Vagina (tissue), 2 donors: ENCODE data around the gene CDH4.

Source experiments
- CTCF ChIP-seq, 3 experiments: fragments of 450-650 bp in 2 of 3; fragments of 200-600 bp in 1 of 3; sonication (generic) in 1 of 3; IDR thresholded peaks; one replicate each; pipeline ENCODE4 v1.5.1; 2017 to 2019; ENCODE audit warnings: antibody characterized with exemption in 3 of 3, mild to moderate bottlenecking in 2 of 3, moderate library complexity in 2 of 3
- POLR2A ChIP-seq, 2 donors: fragments of 450-650 bp; IDR thresholded peaks; one replicate each; pipeline ENCODE4 v1.6.1; 2017; ENCODE audit warnings: antibody characterized with exemption in 2 of 2, mild to moderate bottlenecking in 2 of 2, moderate library complexity in 2 of 2

- TF ChIP-seq CTCF (IDR thresholded peaks at IDR 0.05), result no peak
- no peak for TF ChIP-seq POLR2A (IDR thresholded peaks at IDR 0.05)
These were observed 604.8 kb downstream of the CDH4 start for GRCh38 chr20:61856626-61857413.
